GM18870 (cell line): Measurements from ENCODE around the gene IFNA8.
"Not testable (repeated sequence)": the region's sequence is repeated elsewhere in the genome, so short reads cannot be mapped to it uniquely, and the experiment has no call there.

ENCODE experiments used
- ATAC-seq: cut with Tn5 transposase; IDR thresholded peaks from one replicate; pipeline ENCODE4 v1.9.1; 2021; ENCODE audit warnings: moderate library complexity; ENCODE audit not compliant: unreplicated experiment

Gene IFNA8

GRCh38 chr9:21415493-21416267 lies 6.8 kb downstream of the IFNA8 start:
- no peak for ATAC-seq

- ATAC-seq, result no peak
These were observed 19.3 kb downstream of the IFNA8 start for GRCh38 chr9:21428235-21428634.

DNA sequence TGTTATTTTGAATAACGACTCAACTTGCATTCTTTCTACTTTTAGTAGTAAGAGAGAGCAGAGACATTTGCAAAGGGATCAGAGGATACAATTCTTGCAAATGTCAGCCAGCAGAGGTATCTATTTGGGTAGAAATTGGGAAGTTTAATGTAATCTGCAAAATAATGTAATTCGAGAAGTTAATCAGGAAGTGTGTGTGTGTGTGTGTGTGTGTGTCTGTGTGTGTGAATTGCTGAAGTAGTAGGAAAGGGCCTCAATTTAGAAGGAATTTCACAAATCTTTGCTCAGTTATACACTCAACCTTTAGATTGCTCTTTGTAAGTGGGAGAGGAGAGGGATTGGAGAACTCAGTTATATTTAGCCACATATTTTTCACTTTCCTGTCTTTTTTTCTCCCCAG lies 20.3 kb downstream of the IFNA8 start:
- no peak for ATAC-seq

GRCh38 chr9:21432672-21433425 lies 23.9 kb downstream of the IFNA8 start:
- peak; percentile 58 for ATAC-seq

DNA sequence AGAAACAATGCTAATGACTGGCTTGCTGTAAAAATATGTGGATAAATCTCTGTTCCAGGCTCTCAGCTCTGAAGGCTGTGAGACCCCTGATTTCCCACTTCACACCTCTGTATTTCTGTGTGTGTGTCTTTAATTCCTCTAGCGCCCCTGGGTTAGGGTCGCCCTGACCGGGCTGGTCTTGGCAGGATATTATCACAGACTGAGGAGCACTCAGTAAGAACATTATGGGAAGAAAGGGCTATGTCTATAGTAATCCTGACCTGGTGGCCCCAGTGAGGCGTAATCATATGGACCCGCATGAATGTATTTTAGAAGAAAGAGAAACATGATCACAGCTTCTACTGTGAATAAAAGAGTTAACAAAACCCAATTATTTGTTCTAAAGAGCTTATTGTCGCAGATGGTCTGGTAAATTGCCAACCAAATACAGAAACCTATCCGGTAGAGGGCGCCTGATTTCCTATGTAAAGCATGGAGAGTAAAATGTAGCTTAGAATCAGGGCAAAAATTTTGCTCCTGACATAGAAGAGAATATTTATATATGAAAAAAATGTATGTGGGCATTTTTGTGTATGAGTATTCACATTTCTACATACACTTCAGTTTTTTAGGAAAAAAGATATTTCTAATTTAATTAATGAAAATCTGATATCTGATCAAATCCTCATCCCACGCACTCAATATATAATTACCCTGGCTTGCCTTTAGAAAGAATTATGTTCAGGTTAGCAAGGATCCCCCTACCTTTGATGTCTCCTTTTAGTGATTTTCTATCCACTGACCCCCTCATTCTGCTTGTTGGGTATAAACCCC lies 25.5 kb downstream of the IFNA8 start:
- no peak for ATAC-seq

- not testable (repeated sequence) for ATAC-seq
These were observed 26.1 kb downstream of the IFNA8 start for GRCh38 chr9:21435015-21435383.

- ATAC-seq, result no peak
These were observed 31.2 kb downstream of the IFNA8 start, which contains the start of gene IFNA1 for GRCh38 chr9:21440139-21440538. TSS of gene IFNA1 (plus strand) at chr9:21440439. CDS start at chr9:21440508, 69 bp downstream.

DNA sequence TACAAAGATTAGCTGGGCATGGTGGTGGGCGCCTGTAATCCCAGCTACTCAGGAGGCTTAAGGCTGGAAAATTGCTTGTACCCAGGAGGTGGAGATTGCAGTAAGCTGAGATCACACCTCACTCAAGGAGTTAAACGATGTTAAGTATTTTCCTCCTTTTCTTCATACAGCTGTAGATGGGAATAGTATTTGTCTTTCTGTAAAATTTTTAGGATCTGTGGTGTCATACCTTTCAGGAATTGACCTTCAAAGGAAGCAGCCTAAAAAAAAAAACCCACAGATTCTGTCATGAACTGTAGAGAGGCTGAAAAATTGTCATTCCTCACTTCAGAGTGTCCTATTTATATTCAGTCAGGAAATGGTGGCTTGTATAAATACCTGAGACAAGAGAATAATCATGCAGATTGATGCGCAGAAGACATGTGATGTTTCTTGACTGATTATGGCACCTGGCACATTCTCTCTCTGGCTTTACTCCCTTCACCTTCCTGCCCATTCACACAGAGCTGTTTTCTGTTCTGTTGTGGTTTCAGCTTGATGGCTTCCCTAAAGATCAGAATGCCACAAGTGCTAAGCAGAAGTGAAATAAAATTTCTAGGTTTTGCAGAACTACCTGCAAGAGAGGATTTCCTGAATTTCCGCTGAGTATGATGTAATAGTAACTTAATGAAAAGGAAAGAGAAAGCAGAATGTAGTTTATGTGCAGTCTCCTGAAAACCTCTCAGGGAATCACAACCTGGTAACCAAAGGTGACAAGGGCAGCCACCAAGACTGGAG lies 35.1 kb downstream of the IFNA8 start:
- peak; percentile 92 for ATAC-seq

GRCh38 chr9:21449312-21449711 lies 40.4 kb downstream of the IFNA8 start:
- not testable (repeated sequence) for ATAC-seq

DNA sequence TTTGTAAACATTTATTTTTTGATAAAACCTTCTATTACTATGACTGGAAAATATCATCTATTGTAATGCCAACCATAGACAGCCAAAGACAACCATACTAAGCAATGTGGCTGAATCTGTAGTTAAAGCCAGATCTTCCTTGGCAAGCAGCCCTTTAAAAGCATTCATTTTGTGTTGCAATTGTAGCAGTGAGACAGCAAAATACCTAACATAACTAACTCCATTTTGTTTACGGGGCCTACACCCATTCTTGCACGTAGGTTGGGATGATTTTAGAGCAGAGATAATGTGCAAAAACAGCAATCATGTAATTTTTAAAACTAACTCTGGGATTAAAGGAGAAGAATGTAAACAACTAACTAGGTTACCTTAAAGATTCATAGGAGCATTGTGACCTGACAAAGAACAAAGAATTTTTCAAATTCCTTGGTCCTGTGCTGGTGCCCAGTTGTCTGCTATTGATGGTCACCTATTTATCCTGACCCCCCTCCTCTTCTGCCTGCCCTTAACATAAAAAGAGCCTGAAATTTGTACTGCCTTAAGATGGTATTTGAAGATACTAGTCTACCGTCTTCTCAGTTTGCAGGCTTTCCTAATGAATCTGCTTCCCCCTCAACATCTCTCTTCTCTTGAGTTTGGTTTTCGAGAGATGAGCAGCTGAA lies 41.9 kb downstream of the IFNA8 start:
- no peak for ATAC-seq

- ATAC-seq, result no peak
These were observed 43.8 kb downstream of the IFNA8 start for GRCh38 chr9:21452681-21453080.

GRCh38 chr9:21454149-21454548 lies 45.2 kb downstream of the IFNA8 start:
- no peak for ATAC-seq

GRCh38 chr9:21455320-21455719 lies 46.4 kb downstream of the IFNA8 start:
- peak; percentile 80 for ATAC-seq
